ENCODE data around the gene CHPT1.

DNA sequence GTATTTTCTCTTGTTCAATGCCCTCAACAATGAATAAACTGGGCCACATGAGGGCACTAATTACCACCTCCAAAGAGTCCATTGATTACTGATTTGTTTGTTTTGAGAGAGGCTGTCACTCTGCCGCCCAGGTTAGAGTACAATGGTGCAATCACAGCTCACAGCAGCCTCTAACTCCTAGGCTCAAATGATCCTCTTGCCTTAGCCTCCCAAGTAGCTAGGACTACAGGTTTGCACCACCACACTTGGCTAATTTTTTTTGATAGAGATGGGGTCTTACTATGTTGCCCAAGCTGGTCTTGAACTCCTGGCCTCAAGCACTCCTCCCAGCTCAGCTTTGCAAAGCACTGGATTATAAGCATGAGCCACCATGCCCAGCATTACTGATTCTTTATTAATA is 70.1 kb downstream of the CHPT1 start:
- TF ChIP-seq, protein P1, sequence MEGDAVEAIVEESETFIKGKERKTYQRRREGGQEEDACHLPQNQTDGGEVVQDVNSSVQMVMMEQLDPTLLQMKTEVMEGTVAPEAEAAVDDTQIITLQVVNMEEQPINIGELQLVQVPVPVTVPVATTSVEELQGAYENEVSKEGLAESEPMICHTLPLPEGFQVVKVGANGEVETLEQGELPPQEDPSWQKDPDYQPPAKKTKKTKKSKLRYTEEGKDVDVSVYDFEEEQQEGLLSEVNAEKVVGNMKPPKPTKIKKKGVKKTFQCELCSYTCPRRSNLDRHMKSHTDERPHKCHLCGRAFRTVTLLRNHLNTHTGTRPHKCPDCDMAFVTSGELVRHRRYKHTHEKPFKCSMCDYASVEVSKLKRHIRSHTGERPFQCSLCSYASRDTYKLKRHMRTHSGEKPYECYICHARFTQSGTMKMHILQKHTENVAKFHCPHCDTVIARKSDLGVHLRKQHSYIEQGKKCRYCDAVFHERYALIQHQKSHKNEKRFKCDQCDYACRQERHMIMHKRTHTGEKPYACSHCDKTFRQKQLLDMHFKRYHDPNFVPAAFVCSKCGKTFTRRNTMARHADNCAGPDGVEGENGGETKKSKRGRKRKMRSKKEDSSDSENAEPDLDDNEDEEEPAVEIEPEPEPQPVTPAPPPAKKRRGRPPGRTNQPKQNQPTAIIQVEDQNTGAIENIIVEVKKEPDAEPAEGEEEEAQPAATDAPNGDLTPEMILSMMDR (IDR thresholded peaks at IDR 0.05) = no peak
- TF ChIP-seq EZH2 (IDR thresholded peaks at IDR 0.05) = no peak
